ENCODE data around the gene PARP15.
"Not testable (repeated sequence)": the region's sequence is repeated elsewhere in the genome, so short reads cannot be mapped to it uniquely, and the experiment has no call there.

The PARP15 gene

DNA sequence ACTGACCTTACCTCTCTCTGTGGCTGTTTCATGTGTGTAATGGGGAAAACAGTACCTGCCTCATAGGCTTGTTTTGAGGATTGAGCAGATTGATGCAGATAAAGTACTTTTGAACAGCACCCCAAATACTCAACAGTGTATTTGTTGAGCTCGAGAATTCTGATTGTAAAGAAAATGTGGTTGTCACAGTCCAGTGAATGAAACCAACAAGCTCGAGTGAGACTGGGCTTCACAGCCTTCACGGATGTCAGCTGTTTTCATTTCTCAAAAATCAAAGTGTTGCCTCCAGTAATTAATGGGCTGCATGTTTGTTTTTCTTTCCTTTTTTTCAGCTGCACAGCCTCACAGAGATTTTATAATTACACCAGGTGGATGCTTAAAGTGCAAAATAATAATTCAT lies 43.7 kb downstream of the PARP15 start:
- no peak for DNase-seq

DNA sequence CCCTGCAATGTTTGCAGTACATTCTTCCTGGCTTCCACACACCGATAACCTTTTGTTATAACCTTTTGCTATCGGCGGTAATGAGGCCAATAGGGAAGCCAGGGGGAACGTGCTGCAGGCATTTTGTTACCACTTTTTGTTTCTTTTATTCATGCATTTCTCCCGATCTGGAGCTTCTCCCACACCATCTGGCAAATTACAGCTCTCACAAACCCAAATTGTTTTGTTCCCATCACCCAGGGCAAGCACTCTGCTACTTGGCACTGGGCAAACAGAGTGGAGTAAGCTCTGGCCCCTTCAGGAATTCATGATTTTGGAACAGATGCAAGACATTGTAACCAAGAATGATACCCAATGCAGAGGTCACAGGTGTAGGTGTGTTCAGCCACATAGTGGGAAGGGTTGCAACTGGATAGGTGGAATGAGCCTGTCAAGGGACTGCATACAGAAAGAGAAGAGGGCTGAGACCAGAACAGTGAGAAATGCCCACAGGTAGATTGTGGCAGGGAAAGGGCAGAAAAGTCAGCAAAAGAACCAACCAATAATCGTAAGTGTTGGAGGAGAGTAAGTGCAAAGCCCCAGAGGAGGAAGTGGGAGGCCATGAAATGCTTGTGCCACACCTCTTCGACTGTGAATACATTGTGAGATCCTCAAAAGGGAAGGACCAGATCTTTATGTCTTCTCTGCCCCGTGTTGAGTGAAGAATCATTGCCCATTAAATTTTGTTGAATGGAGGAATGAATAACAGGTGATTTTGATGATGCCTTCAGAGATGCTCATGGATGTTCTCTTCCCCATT lies 45.8 kb downstream of the PARP15 start:
- DNase-seq: no peak

DNA sequence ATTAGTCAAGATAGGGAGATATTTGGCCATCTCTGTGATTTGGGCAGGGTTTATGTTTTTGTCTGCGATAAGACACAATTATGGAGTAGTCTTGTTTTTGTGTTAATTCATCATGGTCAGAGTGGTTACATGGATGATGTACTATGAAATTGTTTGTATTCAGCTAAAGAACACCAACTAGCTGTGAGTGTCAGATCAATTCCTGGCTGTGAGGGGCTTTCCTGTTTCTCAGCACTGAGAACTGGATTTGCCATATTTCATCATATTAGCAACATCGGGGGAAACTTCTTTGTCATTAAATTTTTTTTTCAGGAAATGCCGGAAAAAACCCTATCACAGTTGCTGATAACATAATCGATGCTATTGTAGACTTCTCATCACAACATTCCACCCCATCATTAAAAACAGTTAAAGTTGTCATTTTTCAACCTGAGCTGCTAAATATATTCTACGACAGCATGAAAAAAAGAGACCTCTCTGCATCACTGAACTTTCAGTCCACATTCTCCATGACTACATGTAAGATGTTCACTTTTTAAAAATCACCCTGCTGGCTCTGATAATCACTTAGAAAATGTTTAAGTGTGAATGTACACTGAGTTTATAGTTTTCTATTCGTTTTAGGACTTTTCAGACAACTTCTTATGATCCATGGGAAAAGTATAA lies 49.2 kb downstream of the PARP15 start:
- DNase-seq: no peak

DNA sequence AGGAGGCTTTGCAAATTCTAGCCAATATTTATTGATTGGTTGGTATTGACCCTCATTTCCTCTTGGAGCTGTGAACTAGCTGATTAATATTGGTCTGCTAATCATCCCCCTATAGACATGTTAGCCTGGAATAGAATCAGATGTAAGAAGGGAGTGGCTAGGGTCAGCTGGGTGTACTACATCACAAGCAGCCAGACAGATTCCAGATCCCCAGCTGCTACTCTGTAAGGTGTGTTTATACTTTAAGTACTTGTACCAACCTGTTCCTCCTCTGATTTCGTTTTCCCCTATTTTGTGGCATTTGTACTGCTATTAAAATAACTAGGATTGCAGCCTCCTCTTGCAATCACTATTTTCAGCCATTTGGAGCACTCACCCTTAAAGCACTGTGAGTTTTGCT lies 49.9 kb downstream of the PARP15 start:
- DNase-seq: peak; percentile 28

DNA sequence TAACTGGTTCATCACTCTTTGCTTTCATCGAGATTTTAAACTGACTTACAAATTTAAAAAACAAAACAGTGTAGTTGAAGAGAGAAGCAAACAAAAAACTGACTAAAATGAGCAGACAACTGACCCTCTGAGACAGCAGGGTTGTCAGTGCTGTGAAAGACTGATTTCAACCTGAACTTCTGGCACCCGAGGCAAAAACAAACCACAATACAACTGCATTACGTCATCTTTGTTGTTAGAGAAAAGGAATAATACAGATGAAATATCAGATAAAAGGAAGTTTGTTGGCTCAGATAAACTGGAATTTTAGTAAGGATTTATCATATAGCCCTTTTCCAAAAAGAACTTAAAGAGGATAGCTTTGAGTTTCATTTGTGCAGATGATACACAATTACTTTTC lies 51.1 kb downstream of the PARP15 start:
- no peak for DNase-seq

DNA sequence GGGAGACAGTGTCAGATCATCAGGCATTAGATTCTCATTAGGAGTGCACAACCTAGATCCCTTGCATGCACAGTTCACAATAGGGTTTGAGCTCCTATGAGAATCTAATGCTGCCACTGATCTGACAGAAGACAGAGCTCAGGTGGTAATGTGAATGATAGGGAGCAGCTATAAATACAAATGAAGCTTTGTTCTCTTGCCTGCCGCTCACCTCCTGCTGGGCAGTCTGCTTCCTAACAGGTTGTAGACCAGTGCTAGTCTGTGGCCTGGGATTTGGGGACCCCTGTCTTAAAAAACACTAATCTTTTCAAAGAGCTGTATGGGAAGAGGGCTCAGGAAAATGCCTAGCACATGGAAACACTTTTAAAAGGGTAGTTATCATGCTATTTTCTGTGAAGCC lies 52.3 kb downstream of the PARP15 start:
- DNase-seq: no peak

DNA sequence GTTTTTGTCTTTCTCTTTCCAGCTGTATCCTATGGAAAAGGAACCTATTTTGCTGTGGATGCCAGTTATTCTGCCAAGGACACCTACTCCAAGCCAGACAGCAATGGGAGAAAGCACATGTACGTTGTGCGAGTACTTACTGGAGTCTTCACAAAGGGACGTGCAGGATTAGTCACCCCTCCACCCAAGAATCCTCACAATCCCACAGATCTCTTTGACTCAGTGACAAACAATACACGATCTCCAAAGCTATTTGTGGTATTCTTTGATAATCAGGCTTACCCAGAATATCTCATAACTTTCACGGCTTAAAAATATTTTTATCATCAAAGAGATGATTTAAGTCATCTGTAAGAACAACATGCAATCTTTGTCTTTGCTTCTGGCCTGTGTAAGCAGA lies 58.3 kb downstream of the PARP15 start:
- DNase-seq: no peak

DNA sequence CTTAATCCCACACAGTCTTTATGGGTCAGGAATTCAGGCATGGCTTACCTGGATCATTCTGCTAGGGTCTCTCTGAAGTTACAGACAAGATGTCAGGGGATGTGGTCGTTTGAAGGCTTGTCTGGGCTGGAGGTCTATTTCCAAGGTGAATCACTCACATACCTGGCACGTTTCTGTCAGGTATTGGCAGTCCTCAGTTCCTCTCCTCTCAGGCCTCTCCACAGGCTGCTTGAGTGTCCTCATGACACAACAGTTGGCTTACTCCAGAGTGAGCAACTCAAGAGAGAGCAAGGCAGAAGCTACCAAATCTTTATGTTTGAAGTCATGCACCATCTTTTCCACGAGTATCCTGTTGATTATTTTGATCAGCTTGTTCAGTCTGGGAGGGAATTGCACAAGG lies 59.2 kb downstream of the PARP15 start:
- no peak for DNase-seq

DNA sequence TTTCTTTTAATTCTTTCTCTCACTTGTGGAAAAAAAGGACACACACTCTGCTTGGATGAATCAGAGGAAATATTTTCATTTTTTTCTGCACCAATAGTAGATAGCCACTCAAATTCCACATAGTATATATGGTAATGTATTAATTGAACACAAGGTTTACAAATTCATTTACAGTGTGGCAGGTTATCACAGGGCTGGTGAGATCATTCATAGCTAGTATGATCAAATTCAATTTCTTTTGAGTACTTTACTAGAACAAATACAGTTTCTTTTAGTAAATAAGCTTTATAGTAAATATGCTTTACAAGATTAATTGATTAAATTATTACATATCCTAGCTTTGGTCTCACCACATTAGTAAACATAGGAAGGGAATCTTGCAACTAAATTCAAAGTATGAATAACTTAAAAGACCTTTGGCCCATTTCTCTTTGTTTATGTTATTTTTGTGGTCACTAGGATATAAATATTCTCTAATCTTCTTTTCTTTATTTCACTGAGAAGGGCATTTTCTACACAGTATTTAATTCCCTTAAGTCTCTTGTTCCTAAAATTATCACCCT lies 63.1 kb downstream of the PARP15 start:
- no peak for DNase-seq

DNA sequence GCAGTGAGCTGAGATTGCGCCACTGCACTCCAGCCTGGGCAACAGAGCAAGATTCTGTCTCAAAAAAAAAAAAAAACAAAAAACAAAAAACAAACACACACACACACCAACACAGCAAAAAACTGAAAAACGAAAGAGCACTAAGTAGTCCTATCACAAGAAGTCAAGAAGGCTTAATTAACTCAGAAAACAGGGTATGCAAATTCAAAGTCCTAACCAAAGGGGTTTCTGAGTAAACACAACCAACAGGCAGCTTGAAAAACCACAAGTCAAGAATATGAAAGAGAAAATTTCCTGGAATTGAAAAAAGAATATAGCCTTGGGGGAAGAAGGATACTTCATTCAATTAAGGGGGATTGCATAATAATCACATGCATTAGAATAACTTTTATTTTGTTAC lies 65.5 kb downstream of the PARP15 start:
- no peak for DNase-seq

DNA sequence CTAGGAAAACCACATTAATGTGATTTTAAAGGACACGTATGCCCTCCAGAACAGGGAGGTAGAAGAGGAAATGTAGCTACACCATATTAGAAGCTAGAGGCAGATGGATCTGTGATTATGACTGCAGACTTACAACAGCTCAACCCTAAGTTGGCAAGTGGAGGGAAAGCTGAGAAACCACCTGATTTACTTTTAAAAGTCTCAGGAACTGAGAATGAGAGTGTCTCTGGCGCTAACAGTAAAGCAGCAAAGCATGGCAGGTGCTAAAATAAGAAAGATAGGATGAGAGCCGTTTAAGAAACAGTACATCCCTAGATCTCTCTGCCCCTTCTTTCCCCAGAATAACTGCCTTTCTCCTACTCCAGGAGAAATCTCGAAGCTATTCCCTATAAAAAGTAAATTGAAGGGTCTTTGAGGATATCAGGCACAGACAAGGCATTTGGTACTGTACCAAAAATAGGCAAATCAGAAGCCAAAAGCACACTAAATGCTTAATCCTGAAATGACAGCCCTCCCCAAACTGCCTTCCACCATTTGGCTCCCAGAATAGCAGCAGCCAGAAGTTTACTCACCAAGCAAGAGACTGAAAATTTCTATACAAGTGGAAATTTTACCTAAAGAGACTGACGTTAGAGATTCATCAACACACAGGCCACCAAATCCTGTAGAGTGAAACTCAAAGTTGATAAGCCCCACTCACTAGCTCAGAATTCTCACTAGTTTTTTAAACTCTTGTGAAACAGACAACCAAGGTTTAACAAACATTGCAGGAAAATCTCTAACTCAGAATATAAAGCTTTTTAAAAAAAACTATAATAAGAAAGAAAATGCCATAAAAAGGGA lies 68.9 kb downstream of the PARP15 start:
- DNase-seq: no peak

DNA sequence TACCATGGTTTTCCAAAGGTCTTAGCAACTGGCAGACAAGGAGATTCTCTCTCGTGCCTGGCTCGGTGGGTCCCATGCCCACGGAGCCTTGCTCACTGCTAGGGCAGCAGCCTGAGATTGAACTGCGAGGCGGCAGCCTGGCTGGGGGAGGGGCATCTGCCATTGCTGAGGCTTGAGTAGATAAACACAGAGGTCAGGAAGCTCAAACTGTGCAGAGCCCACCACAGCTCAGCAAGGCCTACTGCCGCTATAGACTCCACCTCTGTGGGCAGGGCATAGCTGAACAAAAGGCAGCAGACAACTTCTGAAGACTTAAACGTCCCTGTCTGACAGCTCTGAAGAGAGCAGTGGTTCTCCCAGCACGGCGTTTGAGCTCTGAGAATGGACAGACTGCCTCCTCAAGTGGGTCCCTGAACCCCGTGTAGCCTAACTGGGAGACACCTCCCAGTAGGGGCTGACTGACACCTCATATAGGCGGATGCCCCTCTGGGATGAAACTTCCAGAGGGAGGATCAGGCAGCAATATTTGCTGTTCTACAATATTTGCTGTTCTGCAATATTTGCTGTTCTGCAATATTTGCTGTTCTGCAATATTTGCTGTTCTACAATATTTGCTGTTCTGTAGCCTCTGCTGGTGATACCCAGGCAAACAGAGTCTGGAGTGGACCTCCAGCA lies 73.9 kb downstream of the PARP15 start:
- not testable (repeated sequence) for DNase-seq

DNA sequence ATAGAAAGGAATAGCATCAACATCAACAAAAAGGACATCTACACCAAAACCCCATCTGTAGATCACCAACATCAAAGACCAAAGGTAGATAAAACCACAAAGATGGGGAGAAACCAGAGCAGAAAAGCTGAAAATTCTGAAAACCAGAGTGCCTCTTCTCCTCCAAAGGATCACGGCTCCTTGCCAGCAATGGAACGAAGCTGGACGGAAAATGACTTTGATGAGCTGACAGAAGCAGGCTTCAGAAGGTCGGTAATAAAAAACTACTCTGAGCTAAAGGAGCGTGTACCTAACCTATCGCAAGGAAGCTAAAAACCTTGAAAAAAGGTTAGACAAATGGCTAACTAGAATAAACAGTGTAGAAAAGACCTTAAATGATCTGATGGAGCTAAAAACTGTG lies 74.5 kb downstream of the PARP15 start:
- not testable (repeated sequence) for DNase-seq

DNA sequence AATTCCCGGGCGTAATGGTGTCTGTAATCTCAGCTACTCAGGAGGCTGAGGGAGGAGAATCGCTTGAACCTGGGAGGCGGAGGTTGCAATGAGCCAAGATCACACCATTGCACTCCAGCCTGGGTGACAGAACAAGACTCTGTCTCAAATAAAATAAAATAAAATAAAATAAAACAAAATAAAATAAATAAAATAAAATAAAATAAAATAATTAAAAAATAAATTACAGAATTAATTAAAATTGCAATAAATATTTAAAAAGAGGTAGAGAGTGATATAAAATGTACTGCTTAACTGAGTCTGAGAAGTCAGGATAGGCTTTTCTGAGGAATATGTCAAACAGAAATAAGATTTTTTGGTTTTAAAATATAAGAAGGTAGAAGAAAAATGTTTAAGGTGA lies 80.9 kb downstream of the PARP15 start:
- not testable (repeated sequence) for DNase-seq

DNA sequence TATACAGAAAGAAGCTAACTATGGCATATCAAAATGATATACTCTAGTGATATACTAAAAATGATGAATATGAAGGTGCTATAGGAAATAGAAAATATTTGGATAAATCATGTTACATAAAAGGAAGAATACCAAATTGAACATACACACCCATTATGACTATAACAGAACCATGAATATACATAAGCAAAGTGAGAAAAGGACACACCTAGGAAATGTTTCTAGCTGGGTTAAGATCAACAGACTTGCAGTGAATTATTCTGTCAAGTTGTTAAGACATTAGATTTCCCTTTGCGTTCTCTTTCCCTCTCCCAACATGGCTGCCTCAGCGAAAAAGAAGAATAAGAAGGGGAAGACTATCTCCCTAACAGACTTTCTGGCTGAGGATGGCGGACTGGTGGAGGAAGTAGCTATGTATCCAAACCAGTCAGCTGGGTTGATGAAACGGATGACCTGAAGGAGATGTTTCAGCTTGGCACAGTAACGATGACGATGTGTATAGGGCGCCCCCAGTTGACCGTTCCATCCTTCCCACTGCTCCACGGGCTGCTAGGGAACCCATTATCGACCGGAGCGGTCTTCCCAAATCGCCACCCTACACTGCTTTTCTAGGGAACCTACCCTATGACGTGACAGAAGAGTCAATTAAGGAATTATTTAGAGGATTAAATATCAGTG lies 83.0 kb downstream of the PARP15 start:
- no peak for DNase-seq

DNA sequence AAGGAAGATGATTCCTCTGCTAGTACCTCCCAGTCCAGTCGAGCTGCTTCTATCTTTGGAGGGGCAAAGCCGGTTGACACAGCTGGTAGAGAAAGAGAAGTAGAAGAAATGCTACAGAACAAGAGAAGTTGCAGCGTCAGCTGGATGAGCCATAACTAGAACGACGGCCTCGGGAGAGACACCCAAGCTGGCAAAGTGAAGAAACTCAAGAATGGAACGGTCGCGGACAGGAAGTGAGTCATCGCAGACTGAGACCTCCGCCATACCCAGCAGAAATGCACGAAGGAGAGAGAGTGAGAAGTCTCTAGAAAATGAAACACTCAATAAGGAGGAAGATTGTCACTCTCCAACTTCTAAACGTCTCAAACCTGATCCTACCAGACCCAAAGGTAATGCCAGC lies 84.2 kb downstream of the PARP15 start:
- no peak for DNase-seq

DNA sequence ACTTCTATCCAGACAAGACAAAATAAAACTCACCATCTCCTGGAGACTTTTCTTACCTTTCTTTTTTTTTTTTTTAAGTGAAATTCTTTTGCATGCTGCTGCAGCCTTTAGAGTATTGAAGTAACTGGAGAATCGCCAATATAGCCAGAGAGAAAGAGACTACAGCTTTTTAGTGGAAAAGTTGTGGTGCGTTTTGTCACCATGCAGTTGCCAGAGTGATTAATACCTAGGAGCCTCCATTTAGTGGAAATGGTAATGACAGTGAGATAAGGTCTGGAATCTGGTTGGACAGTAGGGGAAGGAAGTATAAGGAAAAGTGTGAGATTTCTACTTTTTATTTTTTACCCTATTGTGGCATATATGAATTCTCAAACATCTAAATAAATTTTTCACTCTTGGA lies 85.1 kb downstream of the PARP15 start:
- no peak for DNase-seq

DNA sequence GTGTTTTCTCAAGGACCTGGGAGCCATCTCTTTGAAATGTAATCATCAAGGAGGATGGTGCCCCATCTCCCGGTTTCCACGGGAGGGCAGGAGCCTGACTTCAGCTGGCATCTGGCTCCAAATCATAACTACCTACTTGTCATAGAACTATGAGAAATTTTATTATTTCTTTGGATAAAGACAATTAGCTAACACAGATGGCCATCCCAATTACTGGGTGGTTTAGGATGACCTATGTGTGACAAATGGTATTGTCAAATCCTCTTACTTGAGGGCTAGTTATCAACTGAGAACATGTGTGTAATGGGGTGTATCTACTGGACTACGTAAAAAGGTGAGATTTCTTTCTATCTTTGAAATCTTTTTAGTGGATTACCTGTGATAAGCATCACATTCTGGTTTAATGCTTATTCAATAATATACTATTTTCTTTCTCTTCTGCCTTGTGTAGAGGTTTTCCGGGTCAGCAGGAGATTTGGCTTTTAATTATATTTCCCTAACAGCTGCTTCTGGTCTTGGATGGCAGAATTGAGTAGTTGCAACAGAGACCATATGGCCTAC lies 87.9 kb downstream of the PARP15 start:
- DNase-seq: peak; percentile 87

DNA sequence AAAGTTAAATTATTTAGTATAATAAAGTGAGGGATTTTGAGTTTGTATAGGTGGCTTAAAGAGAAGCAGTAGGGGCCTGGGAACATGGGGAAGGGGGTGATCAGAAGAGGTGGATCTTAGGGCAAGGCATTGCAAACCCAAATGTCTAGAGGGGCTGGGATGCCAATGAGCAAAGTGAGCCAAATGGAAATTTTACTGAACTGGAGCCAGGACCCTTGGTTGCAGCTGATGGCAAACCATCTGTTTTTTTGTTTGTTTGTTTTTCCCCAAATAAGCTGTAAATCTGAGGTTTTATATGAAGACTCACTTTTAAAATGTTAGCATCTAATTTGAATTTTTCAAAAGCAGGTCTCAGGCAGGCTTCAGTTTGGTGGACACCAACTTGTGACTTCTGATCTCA lies 88.4 kb downstream of the PARP15 start:
- DNase-seq: peak; percentile 84

DNA sequence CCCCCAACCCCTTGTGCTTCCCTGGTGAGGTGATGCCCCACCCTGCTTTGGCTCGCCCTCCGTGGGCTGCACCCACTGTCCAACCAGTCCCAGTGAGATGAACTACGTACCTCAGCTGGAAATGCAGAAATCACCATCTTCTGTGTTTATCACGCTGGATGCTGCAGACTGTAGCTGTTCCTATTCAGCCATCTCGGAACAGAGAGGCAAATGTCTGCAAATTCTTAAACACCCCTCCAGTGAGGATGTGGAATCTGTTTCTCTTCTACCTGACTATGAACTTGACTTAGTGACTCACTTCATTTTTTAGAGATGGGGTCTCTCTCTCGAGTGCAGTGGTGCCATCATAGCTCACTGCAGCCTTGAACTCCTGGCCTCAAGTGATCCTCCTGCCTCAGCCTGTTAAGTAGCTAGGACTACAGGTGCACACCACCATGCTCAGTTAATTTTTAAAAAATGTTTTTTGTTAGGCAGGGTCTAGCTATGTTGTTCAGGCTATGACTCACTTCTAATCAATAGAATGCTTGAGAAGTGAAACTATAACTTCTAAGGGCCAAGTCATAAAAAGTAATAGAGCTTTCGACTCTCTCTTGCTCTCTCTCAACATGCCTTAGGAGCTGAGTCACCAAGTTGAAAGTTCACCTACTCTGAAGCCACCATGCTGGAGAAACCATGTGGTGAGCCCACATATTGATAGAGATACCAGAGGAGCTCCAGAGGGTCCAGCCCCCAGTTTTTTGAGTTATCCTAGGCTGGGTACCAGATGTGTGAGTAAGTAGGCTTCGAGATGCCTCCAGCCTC lies 91.7 kb downstream of the PARP15 start:
- DNase-seq: no peak

DNA sequence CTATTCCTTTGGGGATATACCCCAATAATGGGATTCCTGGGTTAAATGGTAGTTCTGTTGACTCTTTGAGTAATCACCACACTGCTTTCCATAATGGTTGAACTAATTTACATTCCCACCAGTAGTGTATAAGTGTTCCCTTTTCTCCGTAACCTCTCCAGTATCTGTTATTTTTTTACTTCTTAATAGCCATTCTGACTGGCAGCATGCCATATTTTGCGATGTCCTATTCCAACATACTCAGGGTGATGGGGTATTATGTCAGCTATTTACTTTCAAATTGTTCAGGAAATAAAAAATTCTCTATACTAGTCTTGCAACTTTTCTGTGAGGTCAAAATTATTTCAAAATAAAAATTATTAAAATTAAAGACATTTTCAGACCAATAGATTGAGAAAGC lies 94.1 kb downstream of the PARP15 start:
- no peak for DNase-seq

Data from NCI-H82 (cell line).